ENCODE data around the gene UBE2B.

Gene UBE2B

DNA sequence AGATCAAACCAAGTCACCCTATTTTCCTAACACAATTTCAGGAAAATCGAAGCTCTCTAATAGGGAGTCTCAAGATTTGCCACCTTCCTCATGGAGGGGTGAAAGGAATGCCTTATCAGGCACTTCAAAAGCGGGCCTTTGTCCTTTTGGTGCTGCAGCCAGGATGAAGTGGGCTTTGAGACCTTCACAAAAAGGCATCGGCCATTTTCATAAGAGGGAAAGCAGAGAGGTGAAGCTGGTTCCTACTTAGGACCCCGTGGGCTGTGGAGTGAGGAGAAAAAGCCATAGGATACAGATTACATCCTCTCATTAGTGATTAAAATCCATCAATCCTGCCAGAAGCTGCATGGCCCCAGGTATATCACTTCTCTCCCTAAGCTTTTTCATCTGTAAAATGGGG lies 39.5 kb downstream of the UBE2B start:
- H3F3A ChIP-seq (ENCODE audit: insufficient read depth, low read length), result no peaks in the 10 kb centered on the region
- no peaks in the 10 kb centered on the region for H3K27me3 ChIP-seq (ENCODE audit: insufficient read depth, low read length)
- H3K27ac ChIP-seq (ENCODE audit: low read depth, low read length, poor library complexity, severe bottlenecking), result no peak overlapping the region
- peaks cover 30% of the 10 kb centered on the region; the same call in 1 of the 2 replicates for H3K36me3 ChIP-seq (ENCODE audit: insufficient read depth, low read length)
- peaks cover 20% of the 10 kb centered on the region for H3K79me2 ChIP-seq (ENCODE audit: insufficient read depth, low read length)
- H2AFZ ChIP-seq (ENCODE audit: low read length), result no peak overlapping the region
- no peak for TF ChIP-seq EZH2 (IDR thresholded peaks at IDR 0.05; ENCODE audit: borderline replicate concordance, low read length)
- TF ChIP-seq, protein P1, sequence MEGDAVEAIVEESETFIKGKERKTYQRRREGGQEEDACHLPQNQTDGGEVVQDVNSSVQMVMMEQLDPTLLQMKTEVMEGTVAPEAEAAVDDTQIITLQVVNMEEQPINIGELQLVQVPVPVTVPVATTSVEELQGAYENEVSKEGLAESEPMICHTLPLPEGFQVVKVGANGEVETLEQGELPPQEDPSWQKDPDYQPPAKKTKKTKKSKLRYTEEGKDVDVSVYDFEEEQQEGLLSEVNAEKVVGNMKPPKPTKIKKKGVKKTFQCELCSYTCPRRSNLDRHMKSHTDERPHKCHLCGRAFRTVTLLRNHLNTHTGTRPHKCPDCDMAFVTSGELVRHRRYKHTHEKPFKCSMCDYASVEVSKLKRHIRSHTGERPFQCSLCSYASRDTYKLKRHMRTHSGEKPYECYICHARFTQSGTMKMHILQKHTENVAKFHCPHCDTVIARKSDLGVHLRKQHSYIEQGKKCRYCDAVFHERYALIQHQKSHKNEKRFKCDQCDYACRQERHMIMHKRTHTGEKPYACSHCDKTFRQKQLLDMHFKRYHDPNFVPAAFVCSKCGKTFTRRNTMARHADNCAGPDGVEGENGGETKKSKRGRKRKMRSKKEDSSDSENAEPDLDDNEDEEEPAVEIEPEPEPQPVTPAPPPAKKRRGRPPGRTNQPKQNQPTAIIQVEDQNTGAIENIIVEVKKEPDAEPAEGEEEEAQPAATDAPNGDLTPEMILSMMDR (IDR thresholded peaks at IDR 0.05; ENCODE audit: low read length), result no peak
- H3K9ac ChIP-seq (ENCODE audit: low read length), result peak overlapping the region; percentile 74
- peak overlapping the region; percentile 86 for H3K4me2 ChIP-seq (ENCODE audit: low read length)
- peaks cover 26% of the 10 kb centered on the region for H3K4me1 ChIP-seq (ENCODE audit: insufficient read depth, low read length, severe bottlenecking)
- H3K9me3 ChIP-seq (ENCODE audit: low read length), result no peaks in the 10 kb centered on the region
- peak overlapping the region; percentile 81 for H3K4me3 ChIP-seq (ENCODE audit: low read depth, low read length, poor library complexity, severe bottlenecking)
- no peaks in the 10 kb centered on the region for H3K9me2 ChIP-seq (ENCODE audit: low read depth, low read length)
- H4K20me1 ChIP-seq (ENCODE audit: insufficient read depth, low read length), result no peaks in the 10 kb centered on the region

DNA sequence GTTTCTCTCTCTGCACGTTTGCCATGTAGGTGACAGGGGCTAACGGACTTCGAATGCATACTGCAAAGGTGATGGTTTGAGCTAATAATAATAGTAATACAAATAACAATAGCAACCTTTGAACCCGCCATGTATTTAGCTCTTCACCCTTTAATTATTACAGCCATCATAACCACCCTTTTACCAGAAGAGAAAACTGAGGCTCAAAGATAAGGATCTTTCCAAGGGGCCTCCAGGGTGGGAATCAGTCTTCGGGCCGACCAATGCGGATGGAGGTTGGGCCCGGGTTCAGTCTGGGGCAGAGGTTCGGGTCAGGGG lies 39.8 kb downstream of the UBE2B start:
- Histone ChIP-seq H3K4me3 (ENCODE audit: low read depth, low read length, poor library complexity, severe bottlenecking) (peak overlapping the region; percentile 81), H3K4me1 (ENCODE audit: insufficient read depth, low read length, severe bottlenecking) (peaks cover 26% of the 10 kb centered on the region), H3K9me3 (ENCODE audit: low read length) (no peaks in the 10 kb centered on the region), H3K9me2 (ENCODE audit: low read depth, low read length) (no peaks in the 10 kb centered on the region), H3K27me3 (ENCODE audit: insufficient read depth, low read length) (no peaks in the 10 kb centered on the region), H3F3A (ENCODE audit: insufficient read depth, low read length) (no peaks in the 10 kb centered on the region), H3K4me2 (ENCODE audit: low read length) (peak overlapping the region; percentile 86), H3K27ac (ENCODE audit: low read depth, low read length, poor library complexity, severe bottlenecking) (no peak overlapping the region), H4K20me1 (ENCODE audit: insufficient read depth, low read length) (no peaks in the 10 kb centered on the region), H3K9ac (ENCODE audit: low read length) (peak overlapping the region; percentile 74), H3K79me2 (ENCODE audit: insufficient read depth, low read length) (peaks cover 20% of the 10 kb centered on the region), H2AFZ (ENCODE audit: low read length) (no peak overlapping the region), H3K36me3 (ENCODE audit: insufficient read depth, low read length) (peaks cover 26% of the 10 kb centered on the region; the same call in 1 of the 2 replicates)
- no peak for TF ChIP-seq EZH2 (IDR thresholded peaks at IDR 0.05; ENCODE audit: borderline replicate concordance, low read length)
- TF ChIP-seq, protein P1 (IDR thresholded peaks at IDR 0.05; ENCODE audit: low read length), result no peak

DNA sequence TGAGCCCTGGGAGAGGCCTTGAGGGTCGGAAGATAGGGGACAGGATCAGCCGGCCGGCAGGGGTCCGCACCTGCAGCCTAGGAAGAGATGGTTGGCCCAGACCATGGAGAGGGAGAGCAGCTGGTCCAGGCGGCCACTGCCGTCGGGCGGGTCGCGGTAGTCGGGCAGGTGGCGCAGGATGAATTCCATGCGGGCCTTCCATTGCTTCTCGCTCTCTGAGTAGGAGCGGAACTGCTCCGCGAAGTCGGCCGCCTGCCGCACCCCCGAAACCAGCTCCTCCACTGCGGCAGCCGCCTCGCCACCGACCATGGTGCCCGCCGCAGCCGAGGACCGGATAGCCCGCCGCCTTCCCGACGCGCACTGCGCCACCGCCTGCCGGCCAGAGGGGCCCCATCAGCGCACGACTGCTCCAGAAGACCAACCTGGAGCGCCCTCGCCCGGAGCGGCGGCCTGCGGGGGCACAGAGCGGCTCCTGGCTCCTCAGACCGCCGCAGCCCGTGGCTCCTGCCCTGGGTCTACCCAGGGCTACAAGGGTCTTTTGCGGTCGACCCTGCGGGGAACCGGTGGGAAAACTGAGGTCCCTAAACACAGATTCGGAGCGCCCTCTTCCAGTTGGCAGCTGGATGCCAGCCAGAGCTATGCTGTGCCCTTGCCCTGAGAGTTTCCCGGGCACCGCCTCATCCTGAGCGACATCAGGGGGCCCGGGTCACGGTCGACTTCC lies 40.3 kb downstream of the UBE2B start, which contains the start of gene CDKN2AIPNL:
CDKN2AIPNL (minus strand) TSS at position 336 of the 721 bp plus-strand sequence; CDS start at position 309, 27 bp downstream.
- H3K4me2 ChIP-seq (ENCODE audit: low read length), result peak within 1 kb of the TSS; percentile 86
- peak within 1 kb of the TSS; percentile 74 for H3K9ac ChIP-seq (ENCODE audit: low read length)
- peaks cover 20% of the 10 kb centered on the region for H3K79me2 ChIP-seq (ENCODE audit: insufficient read depth, low read length)
- no peaks in the 10 kb centered on the region for H4K20me1 ChIP-seq (ENCODE audit: insufficient read depth, low read length)
- peaks cover 21% of the 10 kb centered on the region; the same call in 1 of the 2 replicates for H3K36me3 ChIP-seq (ENCODE audit: insufficient read depth, low read length)
- H2AFZ ChIP-seq (ENCODE audit: low read length), result peak within 1 kb of the TSS; percentile 99
- no peaks in the 10 kb centered on the region for H3K9me3 ChIP-seq (ENCODE audit: low read length)
- H3K9me2 ChIP-seq (ENCODE audit: low read depth, low read length), result no peaks in the 10 kb centered on the region
- H3K27ac ChIP-seq (ENCODE audit: low read depth, low read length, poor library complexity, severe bottlenecking), result no peak within 1 kb of the TSS
- H3K4me1 ChIP-seq (ENCODE audit: insufficient read depth, low read length, severe bottlenecking), result peaks cover 26% of the 10 kb centered on the region
- TF ChIP-seq EZH2 (IDR thresholded peaks at IDR 0.05; ENCODE audit: borderline replicate concordance, low read length), result no peak
- TF ChIP-seq, protein P1 (IDR thresholded peaks at IDR 0.05; ENCODE audit: low read length), result peak; percentile 75
- no peaks in the 10 kb centered on the region for H3F3A ChIP-seq (ENCODE audit: insufficient read depth, low read length)
- H3K27me3 ChIP-seq (ENCODE audit: insufficient read depth, low read length), result no peaks in the 10 kb centered on the region
- H3K4me3 ChIP-seq (ENCODE audit: low read depth, low read length, poor library complexity, severe bottlenecking), result peak within 1 kb of the TSS; percentile 81
